BLaER1 (cell line): Measurements from ENCODE around the gene PI4KA.

ENCODE experiments used
- H3K27ac ChIP-seq: shearing (Covaris generic); formaldehyde crosslinking; 2 replicates; pipeline ENCODE4 v1.8.1; 2022
- H3K27me3 ChIP-seq: shearing (Covaris generic); formaldehyde crosslinking; 2 replicates; pipeline ENCODE4 v1.8.1; 2022
- H3K36me3 ChIP-seq: shearing (Covaris generic); formaldehyde crosslinking; 2 replicates; pipeline ENCODE4 v1.8.1; 2022
- H3K4me1 ChIP-seq: shearing (Covaris generic); formaldehyde crosslinking; 2 replicates; pipeline ENCODE4 v1.8.1; 2022
- H3K4me2 ChIP-seq: shearing (Covaris generic); formaldehyde crosslinking; 2 replicates; pipeline ENCODE4 v1.8.1; 2022
- H3K4me3 ChIP-seq: shearing (Covaris generic); formaldehyde crosslinking; 2 replicates; pipeline ENCODE4 v1.8.1; 2022
- H3K9ac ChIP-seq: shearing (Covaris generic); formaldehyde crosslinking; 2 replicates; pipeline ENCODE4 v1.8.1; 2022
- H3K9me3 ChIP-seq: shearing (Covaris generic); formaldehyde crosslinking; 2 replicates; pipeline ENCODE4 v1.8.1; 2022
- H4K20me1 ChIP-seq: shearing (Covaris generic); formaldehyde crosslinking; 2 replicates; pipeline ENCODE4 v1.8.1; 2022
- Cebpa-rat ChIP-seq: shearing (Covaris generic); IDR thresholded peaks from 2 replicates; pipeline ENCODE4 v1.8.1; 2022

PI4KA gene

GRCh38 chr22:20865331-20865730, 6.7 kb upstream of the PI4KA start:
- Histone ChIP-seq H3K27ac (no peak overlapping the region), H3K4me2 (no peak overlapping the region), H3K4me3 (no peak overlapping the region), H3K9me3 (no peaks in the 10 kb centered on the region), H3K4me1 (peaks cover 37% of the 10 kb centered on the region), H4K20me1 (peaks cover 53% of the 10 kb centered on the region), H3K9ac (no peak overlapping the region), H3K36me3 (peaks cover 82% of the 10 kb centered on the region), H3K27me3 (no peaks in the 10 kb centered on the region)
- TF ChIP-seq Cebpa-rat: no peak

GRCh38 chr22:20864186-20864908, 5.7 kb upstream of the PI4KA start:
- no peaks in the 10 kb centered on the region for H3K27me3 ChIP-seq
- no peak overlapping the region for H3K27ac ChIP-seq
- peaks cover 72% of the 10 kb centered on the region for H3K36me3 ChIP-seq
- no peak overlapping the region for H3K4me2 ChIP-seq
- H4K20me1 ChIP-seq: peaks cover 53% of the 10 kb centered on the region
- H3K9ac ChIP-seq: no peak overlapping the region
- H3K4me1 ChIP-seq: peaks cover 47% of the 10 kb centered on the region
- no peaks in the 10 kb centered on the region for H3K9me3 ChIP-seq
- no peak overlapping the region for H3K4me3 ChIP-seq
- TF ChIP-seq Cebpa-rat: no peak

DNA sequence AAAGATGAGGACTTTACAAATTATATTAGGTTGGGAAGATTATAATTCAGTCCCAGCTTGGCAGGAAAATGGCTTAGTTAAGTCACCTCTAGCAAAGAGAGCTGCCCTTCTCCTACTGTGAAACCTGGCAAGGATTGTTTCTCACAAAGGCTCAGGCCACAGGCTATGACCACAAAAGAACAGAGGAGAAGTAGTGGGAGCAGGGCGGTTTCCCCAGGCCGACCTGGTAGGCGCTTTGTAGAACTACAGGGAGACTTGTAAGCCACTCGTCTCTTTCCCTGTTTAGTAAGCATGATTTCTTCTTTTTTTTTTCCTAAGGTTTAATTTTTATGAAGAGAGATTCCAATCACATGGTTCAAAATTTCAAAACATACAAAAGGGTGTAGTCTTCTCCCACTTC, 4.8 kb upstream of the PI4KA start:
- no peak overlapping the region for H3K9ac ChIP-seq
- peaks cover 63% of the 10 kb centered on the region for H3K36me3 ChIP-seq
- no peaks in the 10 kb centered on the region for H3K27me3 ChIP-seq
- no peak overlapping the region for H3K4me2 ChIP-seq
- H3K9me3 ChIP-seq: no peaks in the 10 kb centered on the region
- H4K20me1 ChIP-seq: peaks cover 52% of the 10 kb centered on the region
- no peak overlapping the region for H3K4me3 ChIP-seq
- no peak for TF ChIP-seq Cebpa-rat
- no peak overlapping the region for H3K27ac ChIP-seq
- peaks cover 45% of the 10 kb centered on the region for H3K4me1 ChIP-seq

- Histone ChIP-seq H3K4me3 (no peak overlapping the region), H3K27me3 (no peaks in the 10 kb centered on the region), H3K9ac (no peak overlapping the region), H3K4me2 (no peak overlapping the region), H3K9me3 (no peaks in the 10 kb centered on the region), H3K27ac (no peak overlapping the region), H3K36me3 (peaks cover 63% of the 10 kb centered on the region), H4K20me1 (peaks cover 52% of the 10 kb centered on the region), H3K4me1 (peaks cover 41% of the 10 kb centered on the region)
- TF ChIP-seq Cebpa-rat: no peak
Observed at GRCh38 chr22:20862540-20862939, 3.9 kb upstream of the PI4KA start.

DNA sequence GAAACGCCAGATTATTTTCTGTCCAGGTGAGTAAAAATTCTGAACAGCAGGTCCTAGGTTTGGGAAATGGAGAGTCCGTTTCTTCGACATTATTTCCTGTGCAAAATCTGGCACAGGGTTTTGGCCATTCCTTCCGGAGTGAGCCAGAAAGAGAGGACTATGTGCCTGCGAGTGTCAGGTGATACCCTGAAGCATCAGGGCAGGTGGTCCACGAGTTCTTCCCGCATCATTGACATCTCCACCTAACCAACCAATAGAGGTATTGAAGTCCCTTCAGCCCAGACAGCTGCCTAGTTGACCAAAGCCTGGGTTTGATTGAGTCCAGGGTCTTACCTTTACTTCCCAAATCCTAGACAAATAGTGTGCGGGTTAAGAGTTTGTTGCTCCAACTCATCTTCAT, 1.0 kb upstream of the PI4KA start:
- H3K27ac ChIP-seq: peak overlapping the region; percentile 86
- H3K9me3 ChIP-seq: no peaks in the 10 kb centered on the region
- H3K4me2 ChIP-seq: peak overlapping the region; percentile 78
- H3K9ac ChIP-seq: peak overlapping the region; percentile 86
- no peak for TF ChIP-seq Cebpa-rat
- peaks cover 36% of the 10 kb centered on the region for H3K4me1 ChIP-seq
- peak overlapping the region; percentile 93 for H3K4me3 ChIP-seq
- no peaks in the 10 kb centered on the region for H3K27me3 ChIP-seq
- H4K20me1 ChIP-seq: peaks cover 52% of the 10 kb centered on the region
- H3K36me3 ChIP-seq: peaks cover 38% of the 10 kb centered on the region

DNA sequence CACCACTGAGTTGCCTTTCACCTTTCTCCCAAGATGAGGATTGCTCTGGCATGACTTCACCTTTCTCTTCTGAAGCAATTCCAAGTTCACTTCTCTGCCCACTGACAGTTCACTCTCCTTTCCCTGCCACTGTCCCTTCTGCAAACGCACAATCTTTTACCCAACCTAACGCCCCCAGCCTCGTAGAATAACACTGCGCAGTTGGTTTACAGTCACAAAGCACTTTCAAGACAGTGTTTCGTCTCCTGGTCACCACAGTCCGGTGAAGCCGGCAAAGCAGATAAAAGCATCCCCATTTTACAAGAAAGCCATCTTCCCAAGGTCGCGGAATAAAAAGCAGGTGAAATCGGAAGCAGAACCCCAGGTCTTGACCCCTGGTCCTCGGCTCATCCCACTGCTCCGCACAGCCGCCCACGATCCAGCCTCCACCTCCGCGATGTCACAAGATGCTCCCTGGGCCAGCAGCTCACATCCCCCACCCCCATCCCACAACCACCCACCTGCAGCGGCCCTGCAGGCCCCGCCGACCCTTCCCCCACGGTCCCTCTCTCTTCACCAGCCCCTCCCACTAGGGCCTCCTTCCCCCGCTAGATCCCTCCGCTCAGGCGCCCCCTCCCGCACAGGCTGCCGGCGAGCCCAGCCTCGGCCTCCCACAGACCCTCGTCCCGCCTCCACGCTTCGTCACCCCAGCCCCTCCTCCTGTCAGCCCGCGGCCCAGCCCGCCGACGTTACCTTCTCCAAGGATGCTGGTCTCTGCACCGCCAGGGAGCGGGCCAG, 585 bp downstream of the PI4KA start:
- H3K4me1 ChIP-seq: peaks cover 45% of the 10 kb centered on the region
- no peaks in the 10 kb centered on the region for H3K9me3 ChIP-seq
- H3K27ac ChIP-seq: peak overlapping the region; percentile 85
- peaks cover 55% of the 10 kb centered on the region for H4K20me1 ChIP-seq
- peak overlapping the region; percentile 86 for H3K9ac ChIP-seq
- no peak for TF ChIP-seq Cebpa-rat
- H3K4me2 ChIP-seq: peak overlapping the region; percentile 92
- peaks cover 22% of the 10 kb centered on the region for H3K36me3 ChIP-seq
- H3K4me3 ChIP-seq: peak overlapping the region; percentile 93
- no peaks in the 10 kb centered on the region for H3K27me3 ChIP-seq

- H3K9ac ChIP-seq: peak overlapping the region; percentile 86
Observed at GRCh38 chr22:20857247-20857643, 1.4 kb downstream of the PI4KA start.

GRCh38 chr22:20853236-20853660, 5.4 kb downstream of the PI4KA start:
- TF ChIP-seq Cebpa-rat: no peak
- no peaks in the 10 kb centered on the region for H3K9me3 ChIP-seq
- H3K9ac ChIP-seq: no peak overlapping the region
- no peak overlapping the region for H3K27ac ChIP-seq
- no peaks in the 10 kb centered on the region for H3K27me3 ChIP-seq
- peak overlapping the region; percentile 51 for H3K4me2 ChIP-seq
- H3K36me3 ChIP-seq: no peaks in the 10 kb centered on the region
- peaks cover 59% of the 10 kb centered on the region for H3K4me1 ChIP-seq
- H3K4me3 ChIP-seq: no peak overlapping the region
- peaks cover 98% of the 10 kb centered on the region for H4K20me1 ChIP-seq

More at GRCh38 chr22:20857247-20857643, 1.4 kb downstream of the PI4KA start:
- peaks cover 62% of the 10 kb centered on the region for H4K20me1 ChIP-seq
- H3K4me1 ChIP-seq: peaks cover 53% of the 10 kb centered on the region
- no peaks in the 10 kb centered on the region for H3K27me3 ChIP-seq
- peaks cover 15% of the 10 kb centered on the region; the same call in 1 of the 2 replicates for H3K36me3 ChIP-seq
- no peaks in the 10 kb centered on the region for H3K9me3 ChIP-seq
- peak overlapping the region; percentile 93 for H3K4me3 ChIP-seq
- TF ChIP-seq Cebpa-rat: no peak
- H3K4me2 ChIP-seq: peak overlapping the region; percentile 92
- no peak overlapping the region for H3K27ac ChIP-seq

DNA sequence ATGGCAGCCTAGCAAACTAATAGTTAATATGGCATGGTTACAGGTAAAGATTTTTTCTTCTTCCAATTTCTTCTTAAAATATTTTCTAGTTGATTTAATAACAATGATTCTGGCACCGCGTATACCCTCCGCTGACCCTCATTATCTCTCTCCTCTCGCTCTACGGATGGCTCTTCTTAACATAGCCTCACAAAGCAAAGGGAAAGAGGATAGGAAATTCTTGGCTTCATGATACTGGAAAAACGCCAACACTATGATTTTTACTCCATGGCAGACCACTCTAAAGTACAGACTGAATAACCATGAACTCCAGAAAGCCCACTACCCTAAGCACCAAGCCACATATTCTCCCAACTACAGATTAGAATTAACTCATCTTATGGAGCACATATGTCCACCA, 6.1 kb downstream of the PI4KA start:
- H3K36me3 ChIP-seq: no peaks in the 10 kb centered on the region
- no peaks in the 10 kb centered on the region for H3K9me3 ChIP-seq
- TF ChIP-seq Cebpa-rat: no peak
- H3K27me3 ChIP-seq: no peaks in the 10 kb centered on the region
- peak overlapping the region; percentile 25; the same call in 1 of the 2 replicates for H3K9ac ChIP-seq
- H3K27ac ChIP-seq: no peak overlapping the region
- peak overlapping the region; percentile 51 for H3K4me2 ChIP-seq
- peaks cover 98% of the 10 kb centered on the region for H4K20me1 ChIP-seq
- H3K4me1 ChIP-seq: peaks cover 55% of the 10 kb centered on the region
- H3K4me3 ChIP-seq: no peak overlapping the region

- Histone ChIP-seq H3K9ac (peak overlapping the region; percentile 25; the same call in 1 of the 2 replicates), H3K9me3 (no peaks in the 10 kb centered on the region), H3K36me3 (no peaks in the 10 kb centered on the region), H3K4me3 (no peak overlapping the region), H4K20me1 (peaks cover 98% of the 10 kb centered on the region), H3K27ac (no peak overlapping the region), H3K4me2 (peak overlapping the region; percentile 51), H3K27me3 (no peaks in the 10 kb centered on the region), H3K4me1 (peaks cover 51% of the 10 kb centered on the region)
- TF ChIP-seq Cebpa-rat: no peak
Observed at GRCh38 chr22:20852076-20852475, 6.5 kb downstream of the PI4KA start.
